Lung (tissue), 12 donors: ENCODE results near the gene RIPK3. TPM values are rescaled to one million over a fixed set of nuclear protein-coding genes. Genes with fewer than 3 reads are reported as not detected.

Experiments
- ATAC-seq: fragments of 200-7000 bp; cut with Tn5 transposase; one replicate; pipeline ENCODE4 v1.9.1; 2020; ENCODE audit warnings: moderate number of reproducible peaks; ENCODE audit not compliant: insufficient read depth, low FRiP score
- DNase-seq, 3 donors: peaks; one replicate each; pipeline ENCODE4 v3.0.0-alpha.2; 2013 to 2017
- H3K27ac ChIP-seq, 2 donors: one replicate each; pipeline ENCODE4 v1.5.1; 2013; ENCODE audit warnings: mild to moderate bottlenecking in 2 of 2, moderate library complexity in 2 of 2, control low read depth in 1 of 2, inconsistent platforms in 1 of 2, low read depth in 1 of 2, low read length in 1 of 2
- H3K27me3 ChIP-seq, 3 donors: one replicate each; pipeline ENCODE4 v1.5.1; 2013; ENCODE audit warnings: low read length in 2 of 3; ENCODE audit not compliant: control insufficient read depth in 3 of 3, insufficient read depth in 3 of 3
- H3K36me3 ChIP-seq, 4 donors: one replicate each; pipeline ENCODE4 v1.5.1; 2013; ENCODE audit warnings: low read length in 4 of 4, mild to moderate bottlenecking in 1 of 4, moderate library complexity in 1 of 4; ENCODE audit not compliant: control insufficient read depth in 4 of 4, insufficient read depth in 4 of 4
- H3K4me1 ChIP-seq, 5 donors: one replicate each; pipeline ENCODE4 v1.5.1; 2013; ENCODE audit warnings: low read length in 5 of 5, mild to moderate bottlenecking in 2 of 5, moderate library complexity in 1 of 5; ENCODE audit not compliant: control insufficient read depth in 5 of 5, insufficient read depth in 5 of 5
- H3K4me3 ChIP-seq: one replicate; pipeline ENCODE4 v1.5.1; 2013; ENCODE audit warnings: mild to moderate bottlenecking, control low read depth, moderate library complexity
- H3K9ac ChIP-seq, 2 donors: one replicate each; pipeline ENCODE4 v1.5.1; 2013; ENCODE audit warnings: low read length in 2 of 2, control low read depth in 1 of 2; ENCODE audit not compliant: insufficient read depth in 1 of 2
- H3K9me3 ChIP-seq, 4 donors: one replicate each; pipeline ENCODE4 v1.5.1; 2013; ENCODE audit warnings: low read length in 3 of 4, mild to moderate bottlenecking in 1 of 4, moderate library complexity in 1 of 4; ENCODE audit not compliant: control insufficient read depth in 4 of 4, insufficient read depth in 3 of 4
- WGBS, 2 donors: extraction: QIAGEN DNeasy Blood & Tissue Kit; methylation state at CpG; one replicate each; pipeline ENCODE4 v1.1.7; 2013; 5-methylcytosine and 5-hydroxymethylcytosine counted together
- polyA plus RNA-seq, 2 donors: library from polyadenylated mRNA; stranded (reverse); fragments of 200-250 nt; gene quantifications; one replicate each; pipeline ENCODE4 v1.2.1, GENCODE V29; 2013
- total RNA-seq, 2 donors: library from RNA; depleted of rRNA in 1 of 2; stranded (reverse); fragments of >200 nt in 1 of 2; gene quantifications; one replicate each; pipeline ENCODE4 v1.2.1, GENCODE V29; 2014 to 2021
- TF ChIP-seq, protein P1 (sequence below): IDR thresholded peaks from 2 replicates; pipeline ENCODE4 v1.5.1; 2012; ENCODE audit warnings: mild to moderate bottlenecking; ENCODE audit errors: control extremely low read depth, extremely low read depth
- donor health status: control.
- donor health status: control.
- donor health status: Bipolar disorder and iron deficiency.
- donor health status: healthy.
- donor health status: DM: yes; HTN: yes; CAD: no.

The RIPK3 gene
- total and polyA plus RNA-seq, 4 donors: 6.4 to 26.0 (median 18.2) TPM

DNA sequence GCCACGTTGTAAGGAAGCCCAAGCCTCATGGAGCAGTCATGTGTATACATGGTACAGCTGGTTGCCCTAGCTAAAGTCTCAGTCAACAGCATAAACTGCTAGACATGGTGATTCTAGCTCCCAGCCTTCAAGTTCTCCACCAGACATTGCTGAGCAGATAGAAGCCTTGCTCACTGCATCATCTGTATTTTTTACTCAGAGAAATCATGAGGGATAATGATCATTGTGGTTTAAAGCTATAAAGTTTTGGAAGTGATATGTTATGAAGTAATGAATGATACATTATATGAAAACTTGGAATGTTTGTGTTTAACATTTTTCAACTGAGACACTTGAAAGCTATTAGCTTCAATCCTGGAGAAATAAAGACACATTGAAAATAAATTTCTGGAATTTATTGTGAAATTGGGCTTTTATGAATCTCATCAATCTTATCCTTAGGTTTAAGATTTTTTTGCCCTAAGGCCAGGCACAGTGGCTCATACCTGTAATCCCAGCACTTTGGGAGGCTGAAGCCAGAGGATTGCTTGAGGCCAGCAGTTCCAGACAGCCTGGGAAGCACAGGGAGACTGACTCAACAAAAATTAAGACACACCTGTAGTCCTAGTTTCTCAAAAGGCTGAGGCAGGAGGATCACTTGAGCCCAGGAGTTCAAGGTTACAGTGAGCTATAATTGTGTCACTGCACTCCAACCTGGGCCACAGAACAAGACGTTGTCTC, 22.6 kb upstream of the RIPK3 start:
- Histone ChIP-seq H3K27me3 (no peaks in the 10 kb centered on the region), H3K4me3 (no peak overlapping the region), H3K36me3 (no peaks in the 10 kb centered on the region), H3K4me1 (peaks cover 0 to 17% (median 6%) of the 10 kb centered on the region in 5 donors), H3K27ac (no peak overlapping the region), H3K9ac (no peak overlapping the region), H3K9me3 (no peaks in the 10 kb centered on the region)
- WGBS, 2 donors: 61 to 73% methylated on average over 2 of the region's 2 CpGs
- DNase-seq: no peak
- TF ChIP-seq, protein P1, sequence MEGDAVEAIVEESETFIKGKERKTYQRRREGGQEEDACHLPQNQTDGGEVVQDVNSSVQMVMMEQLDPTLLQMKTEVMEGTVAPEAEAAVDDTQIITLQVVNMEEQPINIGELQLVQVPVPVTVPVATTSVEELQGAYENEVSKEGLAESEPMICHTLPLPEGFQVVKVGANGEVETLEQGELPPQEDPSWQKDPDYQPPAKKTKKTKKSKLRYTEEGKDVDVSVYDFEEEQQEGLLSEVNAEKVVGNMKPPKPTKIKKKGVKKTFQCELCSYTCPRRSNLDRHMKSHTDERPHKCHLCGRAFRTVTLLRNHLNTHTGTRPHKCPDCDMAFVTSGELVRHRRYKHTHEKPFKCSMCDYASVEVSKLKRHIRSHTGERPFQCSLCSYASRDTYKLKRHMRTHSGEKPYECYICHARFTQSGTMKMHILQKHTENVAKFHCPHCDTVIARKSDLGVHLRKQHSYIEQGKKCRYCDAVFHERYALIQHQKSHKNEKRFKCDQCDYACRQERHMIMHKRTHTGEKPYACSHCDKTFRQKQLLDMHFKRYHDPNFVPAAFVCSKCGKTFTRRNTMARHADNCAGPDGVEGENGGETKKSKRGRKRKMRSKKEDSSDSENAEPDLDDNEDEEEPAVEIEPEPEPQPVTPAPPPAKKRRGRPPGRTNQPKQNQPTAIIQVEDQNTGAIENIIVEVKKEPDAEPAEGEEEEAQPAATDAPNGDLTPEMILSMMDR: no peak
- ATAC-seq: no peak

DNA sequence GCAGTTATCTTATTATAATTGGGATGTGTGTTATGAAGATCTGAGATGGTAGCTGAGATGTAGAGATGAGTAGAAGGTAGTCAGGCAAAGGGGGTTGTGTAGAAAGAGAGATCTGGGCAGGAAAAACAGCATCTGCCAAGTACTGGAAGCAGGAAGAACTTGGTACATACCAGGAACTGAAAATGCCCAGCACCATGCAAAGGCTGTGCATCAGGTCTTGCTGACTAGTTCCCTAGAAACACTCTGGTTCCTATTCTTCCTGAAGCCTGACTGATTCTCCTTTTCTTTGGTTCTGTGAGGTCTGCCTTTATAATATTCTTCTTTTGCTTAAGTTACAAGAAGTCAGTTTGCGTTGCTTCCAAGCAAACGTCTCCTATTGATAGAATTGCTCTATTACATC, 21.5 kb upstream of the RIPK3 start:
- H3K4me1 ChIP-seq: peaks cover 0 to 13% (median 6%) of the 10 kb centered on the region in 5 donors
- DNase-seq (no peak), ATAC-seq (no peak)
- TF ChIP-seq, protein P1: no peak
- H3K36me3 ChIP-seq: no peaks in the 10 kb centered on the region
- H3K9me3 ChIP-seq: no peaks in the 10 kb centered on the region
- H3K27ac ChIP-seq: no peak overlapping the region
- no peaks in the 10 kb centered on the region for H3K27me3 ChIP-seq
- H3K9ac ChIP-seq: no peak overlapping the region
- no peak overlapping the region for H3K4me3 ChIP-seq
- 74 to 84% methylated on average over 2 of the region's 2 CpGs for WGBS, 2 donors

DNA sequence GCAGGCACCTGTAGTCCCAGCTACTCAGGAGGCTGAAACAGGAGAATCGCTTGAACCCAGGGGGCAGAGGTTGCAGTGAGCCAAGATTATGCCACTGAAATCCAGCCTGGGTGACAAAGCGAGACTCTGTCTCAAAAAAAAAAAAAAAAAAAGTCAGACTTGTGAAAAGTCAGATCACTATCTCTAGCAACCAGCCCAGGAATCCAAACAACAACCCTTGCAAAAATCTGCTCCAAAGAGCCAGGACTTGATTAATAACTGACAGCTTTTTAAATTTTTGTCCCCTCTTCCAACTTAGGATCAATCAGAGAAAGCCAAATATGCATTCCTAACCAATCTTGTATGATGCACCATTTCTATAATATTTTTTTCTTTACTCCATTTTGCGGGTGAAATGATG, 20.5 kb upstream of the RIPK3 start:
- H3K9me3 ChIP-seq: no peaks in the 10 kb centered on the region
- no peak overlapping the region for H3K4me3 ChIP-seq
- H3K27me3 ChIP-seq: no peaks in the 10 kb centered on the region
- no peak overlapping the region for H3K27ac ChIP-seq
- ATAC-seq: no peak
- TF ChIP-seq, protein P1: no peak
- DNase-seq: no peak
- no peaks in the 10 kb centered on the region for H3K36me3 ChIP-seq
- peaks cover 0 to 5% (median 3%) of the 10 kb centered on the region in 5 donors for H3K4me1 ChIP-seq
- 97 to 98% methylated on average over 3 of the region's 3 CpGs for WGBS, 2 donors
- H3K9ac ChIP-seq: no peak overlapping the region
